IPS DF 6.9 (cell line): Measurements from ENCODE around the gene IGSF9.

Source experiments
- DNase-seq: peaks from one replicate; pipeline ENCODE4 v3.0.0-alpha.2; 2013; ENCODE audit warnings: low read depth, low spot score
- H3K27ac ChIP-seq: one replicate; pipeline ENCODE4 v1.5.1; 2013; ENCODE audit warnings: low read length, control low read depth
- H3K27me3 ChIP-seq: 2 replicates; pipeline ENCODE4 v1.6.1; 2013; ENCODE audit warnings: mild to moderate bottlenecking, low read length; ENCODE audit not compliant: control insufficient read depth, insufficient read depth
- H3K36me3 ChIP-seq: 2 replicates; pipeline ENCODE4 v1.6.1; 2013; ENCODE audit warnings: low read length; ENCODE audit not compliant: control insufficient read depth, insufficient read depth
- H3K4me1 ChIP-seq: 2 replicates; pipeline ENCODE4 v1.6.1; 2013; ENCODE audit warnings: low read length; ENCODE audit not compliant: control insufficient read depth, insufficient read depth
- H3K4me3 ChIP-seq: 2 replicates; pipeline ENCODE4 v1.5.1; 2013; ENCODE audit warnings: mild to moderate bottlenecking, low read length
- H3K9me3 ChIP-seq: 2 replicates; pipeline ENCODE4 v1.6.1; 2013; ENCODE audit warnings: low read length, inconsistent platforms; ENCODE audit not compliant: control insufficient read depth, insufficient read depth
- WGBS: extraction: QIAGEN DNeasy Blood & Tissue Kit; methylation state at CpG from one replicate; pipeline ENCODE4 v1.1.7; 2013; ENCODE audit warnings: mixed read lengths, missing lambda C conversion rate; ENCODE audit not compliant: insufficient read length, insufficient coverage; 5-methylcytosine and 5-hydroxymethylcytosine counted together

IGSF9 gene

GRCh38 chr1:159925719-159926078 is 19.7 kb downstream of the IGSF9 start:
- no CpG with 5 or more reads among the region's 7 CpGs for whole genome bisulfite sequencing
- no peak for DNase-seq
- Histone ChIP-seq H3K9me3 (no peaks in the 10 kb centered on the region), H3K4me3 (peak overlapping the region; percentile 66; the same call in 1 of the 2 replicates), H3K27ac (no peak overlapping the region), H3K36me3 (peaks cover 3% of the 10 kb centered on the region; the same call in 1 of the 2 replicates), H3K4me1 (peaks cover 14% of the 10 kb centered on the region), H3K27me3 (no peaks in the 10 kb centered on the region)

- Histone ChIP-seq H3K4me1 (peaks cover 14% of the 10 kb centered on the region), H3K4me3 (peak within 1 kb of the TSS; percentile 66; the same call in 1 of the 2 replicates), H3K9me3 (no peaks in the 10 kb centered on the region), H3K27me3 (no peaks in the 10 kb centered on the region), H3K27ac (no peak within 1 kb of the TSS), H3K36me3 (peaks cover 3% of the 10 kb centered on the region; the same call in 1 of the 2 replicates)
- no CpG with 5 or more reads among the region's 58 CpGs for WGBS
- no peak for DNase-seq
Measured at GRCh38 chr1:159924791-159925718, 20.4 kb downstream of the IGSF9 start, which contains the start of gene TAGLN2. TSS of gene TAGLN2 (minus strand) at chr1:159925507. CDS start at chr1:159920509, 4,998 bp downstream.

- Histone ChIP-seq H3K36me3 (no peaks in the 10 kb centered on the region; the same call in 1 of the 2 replicates), H3K9me3 (no peaks in the 10 kb centered on the region), H3K4me1 (peaks cover 14% of the 10 kb centered on the region), H3K4me3 (peak overlapping the region; percentile 66; the same call in 1 of the 2 replicates), H3K27ac (no peak overlapping the region), H3K27me3 (no peaks in the 10 kb centered on the region)
- WGBS: no CpG with 5 or more reads among the region's 31 CpGs
- DNase-seq: no peak
Measured at GRCh38 chr1:159924025-159924790, 21.2 kb downstream of the IGSF9 start.

- DNase-seq: no peak
- WGBS: no CpG with 5 or more reads among the region's 20 CpGs
- no peaks in the 10 kb centered on the region; the same call in 1 of the 2 replicates for H3K36me3 ChIP-seq
Measured at GRCh38 chr1:159923203-159924024, 22.0 kb downstream of the IGSF9 start.

GRCh38 chr1:159922511-159923202 is 22.8 kb downstream of the IGSF9 start:
- Histone ChIP-seq H3K4me3 (no peak overlapping the region), H3K4me1 (peaks cover 14% of the 10 kb centered on the region), H3K27ac (no peak overlapping the region), H3K27me3 (no peaks in the 10 kb centered on the region), H3K9me3 (no peaks in the 10 kb centered on the region), H3K36me3 (no peaks in the 10 kb centered on the region)
- WGBS: no CpG with 5 or more reads among the region's 8 CpGs
- DNase-seq: no peak

More at GRCh38 chr1:159923203-159924024, 22.0 kb downstream of the IGSF9 start:
- peaks cover 14% of the 10 kb centered on the region for H3K4me1 ChIP-seq
- H3K27me3 ChIP-seq: no peaks in the 10 kb centered on the region
- no peak overlapping the region for H3K4me3 ChIP-seq
- H3K9me3 ChIP-seq: no peaks in the 10 kb centered on the region
- H3K27ac ChIP-seq: no peak overlapping the region

GRCh38 chr1:159921700-159922504 is 23.5 kb downstream of the IGSF9 start:
- no peaks in the 10 kb centered on the region for H3K27me3 ChIP-seq
- peaks cover 14% of the 10 kb centered on the region for H3K4me1 ChIP-seq
- no CpG with 5 or more reads among the region's 18 CpGs for WGBS
- no peak for DNase-seq
- no peaks in the 10 kb centered on the region for H3K9me3 ChIP-seq
- H3K27ac ChIP-seq: no peak overlapping the region
- no peaks in the 10 kb centered on the region for H3K36me3 ChIP-seq
- H3K4me3 ChIP-seq: no peak overlapping the region

- Histone ChIP-seq H3K9me3 (no peaks in the 10 kb centered on the region), H3K4me1 (peaks cover 17% of the 10 kb centered on the region), H3K27me3 (no peaks in the 10 kb centered on the region), H3K27ac (no peak overlapping the region), H3K4me3 (no peak overlapping the region), H3K36me3 (no peaks in the 10 kb centered on the region)
- no CpG with 5 or more reads among the region's 1 CpG for WGBS
- no peak for DNase-seq
Measured at GRCh38 chr1:159921251-159921650, 24.2 kb downstream of the IGSF9 start.

- Histone ChIP-seq H3K27ac (no peak overlapping the region), H3K4me3 (no peak overlapping the region), H3K9me3 (no peaks in the 10 kb centered on the region), H3K4me1 (peaks cover 17% of the 10 kb centered on the region), H3K27me3 (no peaks in the 10 kb centered on the region), H3K36me3 (no peaks in the 10 kb centered on the region)
- WGBS: no CpG with 5 or more reads among the region's 1 CpG
- no peak for DNase-seq
Measured at GRCh38 chr1:159920651-159921050, 24.8 kb downstream of the IGSF9 start.

GRCh38 chr1:159920202-159920601 is 25.2 kb downstream of the IGSF9 start:
- Histone ChIP-seq H3K27ac (no peak overlapping the region), H3K9me3 (no peaks in the 10 kb centered on the region), H3K27me3 (no peaks in the 10 kb centered on the region), H3K36me3 (no peaks in the 10 kb centered on the region), H3K4me3 (no peak overlapping the region), H3K4me1 (peaks cover 17% of the 10 kb centered on the region)
- no CpG with 5 or more reads among the region's 10 CpGs for WGBS
- no peak for DNase-seq
